GM19468 (cell line): ENCODE measurements around the gene HIPK2.

Experiments
- ATAC-seq: cut with Tn5 transposase; IDR thresholded peaks from one replicate; pipeline ENCODE4 v1.9.1; 2021; ENCODE audit warnings: mild to moderate bottlenecking, moderate library complexity, moderate number of reproducible peaks; ENCODE audit not compliant: unreplicated experiment; ENCODE audit errors: extremely low read depth

Gene HIPK2

DNA sequence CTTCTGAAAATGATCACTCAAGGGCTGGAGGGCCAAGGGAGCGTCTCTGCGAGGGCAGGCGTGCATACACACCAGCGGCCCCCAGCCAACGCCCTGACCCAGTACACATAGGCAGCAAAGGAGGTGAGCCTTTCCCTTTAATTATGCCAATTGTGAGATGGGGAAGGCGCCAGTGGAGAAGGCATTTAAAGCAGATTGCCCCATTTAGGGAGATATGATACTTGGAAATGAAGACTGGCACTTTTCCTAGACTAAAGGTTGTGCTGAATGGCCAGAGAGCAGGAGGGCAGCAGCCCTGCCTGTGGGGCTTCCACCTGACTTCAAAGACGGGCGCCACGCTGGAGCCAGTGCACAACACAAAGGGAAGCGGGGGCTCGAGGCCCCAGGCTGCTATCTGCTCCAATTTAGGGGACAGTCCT lies 24.1 kb downstream of the HIPK2 start:
- no peak for ATAC-seq

DNA sequence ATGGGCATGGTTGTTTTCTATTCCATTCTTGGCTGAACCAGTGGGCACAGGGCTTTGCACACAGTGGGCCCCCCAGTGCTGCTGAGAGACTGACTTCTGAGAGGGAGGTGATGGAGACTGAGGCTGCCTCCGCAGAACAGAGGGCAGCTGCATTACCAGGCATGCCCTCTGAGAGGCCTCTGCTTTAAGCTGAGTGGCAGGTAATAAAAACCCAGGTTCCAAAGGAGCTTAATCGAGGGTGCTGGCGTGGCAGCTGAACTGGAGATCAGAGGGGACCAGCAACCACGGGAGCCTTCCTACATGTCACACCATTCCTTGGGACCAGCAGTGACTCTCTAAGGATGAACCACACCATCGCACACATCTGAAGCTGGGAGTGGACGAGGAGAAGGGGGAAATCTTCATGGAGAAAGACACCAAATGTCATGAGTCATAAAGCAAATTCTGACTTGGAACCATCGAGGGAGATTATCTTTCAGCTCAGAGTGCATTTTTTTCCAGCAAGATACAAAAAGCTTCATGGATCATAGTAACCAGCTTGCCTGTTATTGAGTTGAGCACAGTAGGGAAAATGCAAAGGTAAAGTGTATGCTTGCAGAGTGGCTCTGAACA lies 24.6 kb downstream of the HIPK2 start:
- no peak for ATAC-seq

DNA sequence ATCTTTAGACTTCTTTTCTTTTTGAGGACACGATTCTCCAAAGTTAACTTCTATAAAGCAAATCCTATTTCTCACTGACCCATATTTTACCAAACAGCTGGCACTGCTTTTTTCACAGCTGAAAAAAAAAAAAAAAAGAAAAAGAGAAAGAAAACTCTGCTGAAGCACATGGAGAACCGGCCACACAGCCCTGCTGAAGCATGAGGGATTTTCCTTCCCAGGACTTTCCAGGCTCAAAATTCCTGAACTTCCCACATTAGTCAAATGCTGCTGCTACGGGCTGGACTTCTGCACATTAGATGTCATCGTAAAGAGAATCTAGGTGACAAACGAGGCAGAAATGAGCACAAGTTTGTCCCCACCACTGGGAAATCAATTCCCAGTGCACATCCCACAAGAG lies 25.2 kb downstream of the HIPK2 start:
- ATAC-seq = no peak

DNA sequence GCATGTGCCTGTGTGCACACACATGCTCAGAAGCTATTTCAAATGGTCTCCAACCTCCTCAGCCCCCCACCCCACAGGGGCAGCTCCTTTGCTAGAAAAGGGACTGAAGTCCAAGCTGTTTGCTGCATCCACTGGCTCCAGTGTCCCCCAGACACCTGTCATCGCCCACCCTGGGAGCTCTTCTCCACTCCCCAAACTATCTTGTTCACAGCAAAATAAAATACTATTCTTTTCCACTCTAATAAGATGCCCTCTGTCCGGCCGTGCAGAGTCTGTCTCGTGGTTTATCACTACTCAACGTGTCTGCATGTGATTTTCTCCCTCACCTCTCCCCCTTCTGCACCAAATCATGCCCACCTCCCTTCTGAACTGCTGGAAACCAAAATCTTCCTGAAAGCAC lies 25.6 kb downstream of the HIPK2 start:
- no peak for ATAC-seq

DNA sequence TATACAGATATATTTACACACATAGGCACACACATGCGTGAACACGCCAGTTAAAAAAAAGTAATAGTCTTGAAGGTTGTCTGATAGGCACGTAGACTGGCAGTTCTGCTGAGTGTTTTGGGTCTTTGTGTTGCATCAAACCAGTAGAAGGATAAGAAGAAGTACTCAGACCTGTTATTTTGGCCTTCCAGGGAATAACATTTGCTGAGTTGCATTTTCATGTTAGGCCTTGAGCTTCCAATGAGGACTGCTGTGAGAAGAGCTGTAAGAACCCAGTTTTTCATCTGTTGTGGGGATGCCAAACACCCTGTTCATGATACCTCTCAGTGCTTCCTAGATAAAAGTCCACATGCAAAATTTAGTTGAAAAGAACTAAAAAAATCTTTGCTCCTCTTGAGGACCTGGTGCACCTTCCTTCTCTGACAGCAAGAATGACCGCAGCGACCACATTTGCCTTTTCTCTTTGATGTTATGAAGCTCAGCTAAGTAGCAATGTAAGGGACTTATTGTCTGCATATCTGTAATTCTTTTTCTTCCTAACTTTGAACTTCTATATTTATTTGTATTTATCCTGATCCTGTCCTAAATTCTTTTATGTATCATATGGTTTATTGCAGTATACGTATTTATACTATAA lies 27.2 kb downstream of the HIPK2 start:
- no peak for ATAC-seq

DNA sequence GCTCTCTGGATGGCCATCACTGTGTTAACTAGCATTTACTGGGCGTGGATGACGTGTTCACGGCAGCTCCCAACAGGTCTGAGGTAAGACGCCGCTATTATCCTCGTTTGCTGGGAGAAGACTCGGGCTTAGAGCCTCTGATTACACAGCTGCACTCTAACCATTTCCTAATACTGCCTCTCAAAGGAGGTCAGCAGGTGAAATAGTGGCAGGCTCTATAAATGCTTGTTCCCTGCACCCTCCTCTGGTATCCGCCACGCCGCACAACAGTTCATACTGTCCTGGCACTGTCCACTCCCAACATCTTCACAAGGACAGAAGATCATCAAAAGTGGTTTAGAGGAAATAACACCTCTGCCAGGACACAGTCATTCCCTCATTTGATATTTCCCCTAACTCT lies 28.3 kb downstream of the HIPK2 start:
- ATAC-seq = no peak

DNA sequence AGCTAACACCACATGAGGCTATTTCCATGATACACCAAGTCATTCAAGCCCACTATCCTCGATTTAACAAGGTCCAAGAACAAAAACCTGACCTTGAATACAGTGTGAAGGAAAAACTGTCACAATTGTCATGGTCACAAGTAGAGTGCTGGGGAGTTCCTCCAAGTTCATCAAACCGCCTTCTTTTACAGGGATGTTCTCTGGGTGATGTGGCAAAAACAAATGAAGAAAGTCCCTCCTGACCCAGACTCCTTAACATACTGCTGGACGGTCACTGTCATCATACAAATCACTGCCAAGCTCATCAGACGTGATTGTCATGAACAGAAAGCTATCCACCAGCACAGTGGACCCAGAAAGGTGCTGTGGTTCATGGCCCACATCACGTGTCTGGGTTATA lies 28.9 kb downstream of the HIPK2 start:
- no peak for ATAC-seq

DNA sequence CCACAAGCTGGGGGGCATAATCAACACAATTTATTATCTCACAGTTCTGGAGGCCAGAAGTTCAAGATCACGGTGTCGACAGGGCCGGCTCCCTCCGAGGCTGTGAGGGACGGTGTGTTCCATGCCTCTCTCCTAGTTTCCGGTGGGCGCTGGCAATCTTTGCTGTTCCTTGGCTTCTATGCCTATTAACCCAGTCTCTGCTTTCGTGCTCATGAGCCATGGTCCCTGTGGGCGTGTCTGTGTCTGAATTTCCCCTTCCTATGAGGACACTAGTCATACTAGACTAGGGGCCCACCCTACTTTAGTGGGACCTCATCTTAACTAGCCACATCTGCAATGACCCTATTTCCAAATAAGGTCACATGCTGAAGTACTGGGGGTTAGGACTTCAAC lies 29.4 kb downstream of the HIPK2 start:
- ATAC-seq = no peak

DNA sequence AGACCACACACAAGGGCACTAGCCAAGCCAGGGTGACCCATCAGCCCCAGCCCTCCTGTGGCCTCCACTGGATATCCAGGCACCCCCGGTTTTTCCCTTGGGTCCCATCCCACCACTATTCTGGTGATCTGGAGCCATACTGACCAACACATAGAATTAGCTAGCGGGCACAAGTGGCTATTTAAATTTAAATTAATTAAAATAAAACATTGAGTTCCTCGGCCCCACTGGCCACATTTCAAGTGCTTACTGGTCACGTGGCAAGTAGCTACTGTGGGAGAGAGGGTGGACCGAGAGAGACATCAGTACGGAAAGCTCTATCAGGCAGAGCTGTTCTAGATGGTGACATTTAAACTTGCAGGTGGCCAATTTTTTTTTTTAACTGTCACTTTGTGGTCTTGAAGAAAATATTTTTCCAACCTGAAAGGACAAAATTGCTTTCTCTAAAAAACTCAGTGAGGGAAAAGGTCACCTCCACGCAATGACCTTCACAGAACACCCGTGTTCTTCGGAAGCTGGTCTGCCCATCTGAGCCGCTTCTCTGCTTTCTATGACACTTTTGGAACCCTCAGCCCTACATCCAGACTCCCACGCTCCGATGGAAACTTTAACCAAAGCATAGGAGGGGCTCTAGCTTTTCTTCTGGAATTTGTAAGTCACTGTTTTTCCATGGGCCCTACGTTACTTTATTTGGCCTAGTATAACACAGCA lies 30.0 kb downstream of the HIPK2 start:
- no peak for ATAC-seq

DNA sequence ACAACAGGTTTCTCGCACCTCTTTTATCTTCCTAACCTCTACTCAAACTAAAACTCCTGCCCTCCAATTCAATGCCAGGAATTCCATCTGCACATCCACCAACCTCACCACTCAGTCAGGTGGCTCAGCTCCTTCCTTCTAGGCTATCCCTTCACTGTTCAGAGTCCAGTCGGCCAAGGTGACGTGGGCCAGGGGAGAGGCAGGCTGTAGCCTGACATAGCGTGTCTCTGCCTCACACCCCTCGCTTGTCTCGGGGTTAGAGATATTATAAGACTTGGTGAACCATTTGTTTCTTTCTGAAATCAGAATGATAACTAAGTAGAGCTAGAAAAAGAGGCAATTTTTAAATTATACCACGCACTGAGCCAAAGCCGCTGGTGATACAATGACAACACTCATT lies 31.1 kb downstream of the HIPK2 start:
- ATAC-seq = no peak

DNA sequence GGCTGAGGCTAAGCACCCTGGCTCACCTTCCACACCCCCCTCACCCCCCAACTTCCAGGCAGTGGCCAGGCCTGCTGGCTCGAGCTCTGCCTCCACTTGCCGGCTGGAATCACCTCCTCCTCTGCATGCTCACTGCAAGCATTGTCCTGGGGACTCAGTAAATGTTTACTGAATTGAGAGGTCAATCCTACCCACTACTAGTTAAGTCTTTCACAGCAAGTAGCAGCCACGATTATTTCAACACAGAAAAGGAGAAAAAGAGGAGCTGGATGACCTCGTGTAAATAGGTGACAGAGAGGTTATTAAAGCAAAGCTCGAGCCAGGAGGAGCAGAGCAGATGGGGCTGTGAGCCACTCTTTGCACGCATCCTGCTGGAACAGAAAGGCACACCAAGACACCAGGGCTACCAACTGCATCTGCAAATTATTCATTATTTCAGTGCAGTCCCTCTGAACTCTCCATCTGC lies 32.1 kb downstream of the HIPK2 start:
- no peak for ATAC-seq

DNA sequence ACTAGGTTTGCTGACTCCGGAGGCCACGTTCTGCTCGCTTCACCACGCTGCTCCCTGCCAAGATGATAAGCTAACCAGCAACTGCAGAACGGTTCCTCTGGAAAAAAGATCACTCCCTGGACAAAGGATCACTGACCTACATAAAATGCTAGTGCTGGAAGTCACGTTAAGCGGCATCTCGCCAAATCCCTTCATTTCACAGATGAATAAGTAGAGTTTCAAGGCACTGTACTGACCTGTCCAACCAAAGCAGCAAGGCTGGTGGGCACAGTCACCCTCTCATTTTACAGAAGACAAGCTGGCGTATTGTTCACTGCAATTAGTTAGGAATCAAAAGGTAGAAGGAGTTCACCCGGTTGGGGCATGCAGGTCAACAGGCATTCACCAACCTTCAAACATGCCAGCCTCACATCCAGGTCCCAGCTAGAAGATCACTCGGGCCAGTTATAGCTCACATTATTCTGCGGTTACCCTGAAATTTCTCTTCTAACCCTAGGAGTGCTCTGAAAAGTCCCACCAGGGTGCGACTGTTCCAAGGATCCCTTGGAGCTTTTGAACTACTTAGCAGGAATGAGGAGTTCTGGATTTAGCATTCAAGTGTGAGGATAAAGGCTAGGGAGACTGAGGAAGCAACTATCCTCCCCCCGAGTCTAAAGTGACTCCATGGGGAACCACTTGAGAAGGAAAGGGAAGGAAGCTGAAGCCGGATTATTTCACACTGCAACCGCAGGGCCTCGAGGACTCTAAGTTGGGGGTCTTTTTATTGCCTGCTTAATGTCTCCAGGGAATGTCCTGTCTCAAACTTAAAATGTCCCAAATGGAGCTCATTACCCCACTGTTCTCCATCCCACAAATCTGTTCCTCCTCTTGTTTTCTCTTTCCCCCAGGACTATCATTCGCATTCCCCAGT lies 32.8 kb downstream of the HIPK2 start:
- ATAC-seq = no peak

DNA sequence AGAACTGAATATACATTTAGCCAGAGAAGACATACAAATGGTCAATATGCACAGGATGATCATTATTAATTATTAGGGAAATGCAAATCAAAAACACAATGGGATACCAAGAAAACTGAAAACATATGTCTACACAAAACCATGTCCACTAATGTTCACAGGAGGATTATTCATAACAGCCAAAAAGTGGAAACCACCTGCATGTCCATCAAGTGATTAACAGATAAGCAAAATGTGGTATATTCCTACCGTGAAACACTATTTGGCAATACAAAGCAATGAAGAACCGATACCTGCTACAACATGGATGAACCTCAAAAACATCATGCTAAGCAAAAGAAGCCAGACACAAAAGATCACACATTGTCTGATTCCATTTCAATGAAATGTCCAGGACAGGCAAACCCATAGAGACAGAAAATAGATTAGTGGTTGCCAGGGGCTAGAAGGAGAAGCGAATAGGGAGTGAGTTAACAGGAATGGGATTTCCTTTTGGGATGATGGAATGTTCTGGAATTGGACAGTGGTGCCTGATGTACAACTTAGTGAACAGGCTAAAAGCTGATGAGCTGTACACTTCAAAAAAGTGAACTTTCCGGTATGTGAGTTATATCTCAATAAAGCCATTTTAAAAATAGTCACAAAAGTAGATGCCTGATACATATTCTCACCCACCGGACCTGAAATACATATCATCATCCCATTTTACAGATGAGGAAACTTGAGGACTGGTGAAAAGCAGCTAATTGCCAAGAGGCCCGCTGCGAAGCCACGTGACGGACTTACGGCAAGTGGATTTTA lies 33.6 kb downstream of the HIPK2 start:
- no peak for ATAC-seq

DNA sequence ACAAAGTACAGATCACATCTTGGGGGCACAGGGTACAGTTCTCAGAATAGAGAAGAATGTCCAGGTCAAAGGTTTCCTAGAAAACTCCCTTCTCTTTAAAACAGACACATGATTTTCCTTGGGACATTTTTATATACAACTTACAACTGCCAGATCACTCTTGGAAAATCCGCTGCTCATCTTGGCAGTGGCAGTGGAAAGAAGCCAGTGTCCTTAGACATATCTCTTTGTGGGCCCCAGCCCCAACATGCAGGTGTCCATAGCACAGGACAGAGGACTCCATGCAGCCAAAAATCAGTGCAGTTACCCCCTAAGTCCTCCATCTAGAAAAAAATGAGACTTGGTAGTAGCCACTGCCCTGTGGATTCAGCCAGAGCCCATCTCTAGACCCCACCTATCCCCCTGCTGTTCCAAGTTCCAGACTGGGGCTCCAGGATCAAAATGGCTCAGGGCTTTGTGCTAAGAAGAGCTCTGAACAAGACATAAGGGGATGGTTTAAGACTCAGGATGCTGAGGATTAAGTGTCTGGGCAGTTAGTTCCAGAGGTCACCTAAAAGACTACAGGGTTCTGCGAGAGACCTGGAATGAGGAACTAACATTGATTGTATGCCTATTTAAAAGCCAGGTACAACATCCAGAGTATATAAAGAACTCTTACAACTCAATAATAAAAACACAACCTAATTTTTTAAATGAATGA lies 34.4 kb downstream of the HIPK2 start:
- no peak for ATAC-seq

DNA sequence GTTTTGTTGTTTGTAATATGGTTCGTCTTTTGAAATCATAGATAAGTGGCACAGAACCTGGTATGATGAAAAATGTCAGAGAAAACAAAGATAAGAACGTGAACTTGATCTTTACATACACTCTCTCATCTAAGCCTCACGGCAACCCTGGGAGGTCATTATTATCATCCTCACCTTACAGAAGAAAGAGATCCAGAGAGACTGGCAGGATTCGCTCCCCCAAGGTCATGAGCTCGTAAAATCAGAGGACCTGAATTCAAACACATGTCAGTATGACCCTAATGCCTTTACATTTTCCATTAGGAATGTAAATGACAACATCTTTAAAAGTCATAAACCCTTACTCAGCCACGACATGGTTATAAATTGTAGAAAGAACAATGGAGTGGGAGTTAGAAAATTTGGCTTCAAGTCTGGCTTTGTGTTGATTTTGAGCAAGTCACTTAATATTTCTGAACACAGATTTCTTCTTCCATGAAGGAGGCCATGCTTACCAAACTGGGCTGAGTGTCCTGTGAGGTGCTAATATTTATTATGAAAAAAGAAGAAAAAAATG lies 35.9 kb downstream of the HIPK2 start:
- no peak for ATAC-seq

DNA sequence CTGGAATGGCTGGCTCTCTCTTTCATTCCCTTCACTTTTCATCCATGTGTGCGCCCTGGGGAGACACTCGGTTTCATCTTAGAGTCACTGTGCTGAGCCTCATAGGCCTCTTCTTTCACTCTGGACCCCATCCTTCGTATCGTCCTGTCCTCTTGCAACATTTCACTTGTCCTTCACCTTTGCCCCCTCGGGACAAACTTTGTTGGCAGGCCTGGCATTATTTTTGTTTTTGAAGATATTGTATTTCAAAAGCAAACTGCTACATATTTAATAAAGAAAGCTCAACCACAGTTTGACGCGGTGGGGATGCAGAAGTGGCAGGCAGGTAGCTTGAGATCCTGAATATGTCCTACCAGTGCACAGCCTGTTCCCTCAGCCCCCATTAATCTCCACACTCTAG lies 36.6 kb downstream of the HIPK2 start:
- no peak for ATAC-seq

DNA sequence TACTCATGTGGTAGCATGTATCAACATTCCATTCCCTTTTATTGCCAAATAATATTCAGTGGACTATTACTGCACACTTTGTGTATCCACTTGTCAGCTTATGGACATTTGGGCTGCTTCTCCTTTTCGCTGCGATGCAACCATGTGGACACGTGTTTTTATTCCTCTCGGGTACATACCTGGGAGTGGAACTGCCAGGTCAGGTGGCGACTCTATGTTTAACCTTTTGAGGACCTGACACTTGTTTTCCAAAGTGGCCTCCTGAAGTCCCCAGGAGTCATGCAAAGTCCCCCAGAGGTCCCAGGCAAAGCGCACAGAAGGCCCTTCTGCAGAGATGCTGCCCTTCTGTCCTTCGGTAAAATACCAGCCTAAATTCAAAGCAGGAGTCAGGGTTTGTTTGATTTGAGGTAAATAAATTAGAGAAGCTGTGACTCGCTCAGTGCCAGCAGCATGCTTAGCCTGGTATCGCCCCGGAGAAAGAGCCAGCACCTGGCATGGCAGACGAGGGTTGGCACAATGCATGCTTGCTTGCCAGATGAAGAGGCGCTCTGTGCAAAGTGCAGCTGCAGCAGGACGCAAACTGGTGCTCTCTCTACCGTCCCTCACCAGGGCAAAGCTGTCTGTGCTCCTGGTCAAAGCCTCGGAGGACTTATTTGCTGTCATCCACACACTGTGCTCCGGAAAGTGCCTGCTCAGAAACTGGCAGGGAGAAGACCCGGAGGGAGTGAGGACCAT lies 37.8 kb downstream of the HIPK2 start:
- ATAC-seq = no peak

DNA sequence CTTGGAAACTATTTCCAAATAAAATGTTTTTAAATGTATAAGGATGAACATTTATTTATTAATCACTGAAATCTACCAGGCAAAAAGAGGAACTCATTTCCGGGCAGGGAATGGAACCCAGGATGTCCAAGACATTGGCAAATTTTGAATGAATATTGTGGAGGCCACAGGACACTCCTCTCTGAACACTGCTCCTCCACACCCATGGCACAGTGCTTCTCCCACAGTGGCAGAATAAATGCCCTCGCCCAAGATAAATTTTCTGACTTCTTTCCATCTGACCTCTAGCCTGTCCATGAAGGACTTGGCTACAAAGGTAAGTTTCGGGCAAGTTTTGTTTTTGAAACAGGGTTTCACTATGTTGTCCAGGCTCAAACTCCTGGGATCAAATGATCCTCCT lies 39.0 kb downstream of the HIPK2 start:
- no peak for ATAC-seq
